Measurements from ENCODE around the gene WDR27.
"Not testable (repeated sequence)": the region's sequence is repeated elsewhere in the genome, so short reads cannot be mapped to it uniquely, and the experiment has no call there.

Gene WDR27

DNA sequence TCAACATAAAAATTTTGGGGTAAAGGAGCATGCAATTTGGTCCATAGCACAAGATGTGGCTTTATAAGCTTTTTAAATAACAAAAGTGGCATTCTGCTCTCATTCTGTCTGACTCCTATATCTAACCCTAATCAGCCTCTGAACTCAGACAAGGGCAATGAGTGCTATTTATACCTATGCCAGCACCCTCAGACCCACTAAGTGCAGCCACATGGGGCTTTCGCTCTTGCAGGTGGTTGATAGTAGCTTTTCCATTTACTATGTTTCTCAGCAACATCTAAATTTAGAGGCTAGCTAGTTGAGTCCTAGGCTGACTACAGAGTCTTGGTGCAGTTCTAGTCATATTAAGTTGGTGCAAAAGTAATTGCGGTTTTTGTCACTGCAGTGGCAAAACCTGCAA is 231.0 kb downstream of the WDR27 start:
- H3K4me1 ChIP-seq (ENCODE audit: insufficient read depth, low read length, poor library complexity, severe bottlenecking): no peaks in the 10 kb centered on the region
- no peaks in the 10 kb centered on the region for H4K20me1 ChIP-seq (ENCODE audit: insufficient read depth, low read length, poor library complexity, severe bottlenecking)
- H3K4me2 ChIP-seq (ENCODE audit: low read depth, low read length, poor library complexity, severe bottlenecking): no peak overlapping the region
- no peaks in the 10 kb centered on the region for H3K79me2 ChIP-seq (ENCODE audit: insufficient read depth, low read length)
- no peak overlapping the region for H3K9ac ChIP-seq (ENCODE audit: low read depth, low read length, poor library complexity, severe bottlenecking)
- no peaks in the 10 kb centered on the region for H3K27me3 ChIP-seq (ENCODE audit: insufficient read depth, low read length, poor library complexity, severe bottlenecking)
- no peak overlapping the region for H2AFZ ChIP-seq (ENCODE audit: low read length)
- no peaks in the 10 kb centered on the region for H3F3A ChIP-seq (ENCODE audit: low read depth)
- H3K9me3 ChIP-seq (ENCODE audit: insufficient read depth, low read depth, low read length): peaks cover 17% of the 10 kb centered on the region; the same call in 1 of the 2 replicates
- TF ChIP-seq EZH2phosphoT487 (IDR thresholded peaks at IDR 0.05; ENCODE audit: borderline replicate concordance): no peak
- no peak for TF ChIP-seq CTCF (conservative IDR thresholded peaks at IDR 0.05; ENCODE audit: low read length)
- no peaks in the 10 kb centered on the region for H3K36me3 ChIP-seq (ENCODE audit: insufficient read depth, low read length)
- H3K9me2 ChIP-seq (replicated peaks; ENCODE audit: low read depth, low read length): no peaks in the 10 kb centered on the region
- H3K4me3 ChIP-seq (ENCODE audit: low read length, poor library complexity, severe bottlenecking): no peak overlapping the region

DNA sequence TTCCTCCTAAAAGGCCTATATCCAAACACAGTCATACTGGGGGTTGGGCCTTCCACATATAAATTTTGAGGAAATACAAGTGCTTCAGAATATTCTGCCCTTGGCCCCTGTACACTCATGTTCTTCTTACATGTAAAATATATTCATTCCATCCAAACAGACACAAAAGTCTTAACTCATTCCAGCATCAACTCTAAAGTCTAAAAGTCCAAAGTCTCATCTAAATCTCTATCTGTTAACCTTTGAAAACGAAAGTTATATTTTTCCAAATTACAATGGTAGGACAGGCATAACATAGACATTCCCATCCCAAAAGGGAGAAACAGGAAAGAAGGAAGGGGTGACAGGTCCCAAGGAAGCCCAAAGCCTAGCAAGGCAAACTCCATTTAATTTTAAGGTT is 232.8 kb downstream of the WDR27 start:
- no peaks in the 10 kb centered on the region for H3F3A ChIP-seq (ENCODE audit: low read depth)
- no peak overlapping the region for H3K4me3 ChIP-seq (ENCODE audit: low read length, poor library complexity, severe bottlenecking)
- H3K9me2 ChIP-seq (replicated peaks; ENCODE audit: low read depth, low read length): no peaks in the 10 kb centered on the region
- no peaks in the 10 kb centered on the region for H3K79me2 ChIP-seq (ENCODE audit: insufficient read depth, low read length)
- TF ChIP-seq CTCF (conservative IDR thresholded peaks at IDR 0.05; ENCODE audit: low read length) (no peak), EZH2phosphoT487 (IDR thresholded peaks at IDR 0.05; ENCODE audit: borderline replicate concordance) (no peak)
- no peaks in the 10 kb centered on the region for H4K20me1 ChIP-seq (ENCODE audit: insufficient read depth, low read length, poor library complexity, severe bottlenecking)
- H3K27me3 ChIP-seq (ENCODE audit: insufficient read depth, low read length, poor library complexity, severe bottlenecking): no peaks in the 10 kb centered on the region
- no peaks in the 10 kb centered on the region for H3K36me3 ChIP-seq (ENCODE audit: insufficient read depth, low read length)
- H3K4me1 ChIP-seq (ENCODE audit: insufficient read depth, low read length, poor library complexity, severe bottlenecking): no peaks in the 10 kb centered on the region
- peaks cover 12% of the 10 kb centered on the region; the same call in 1 of the 2 replicates for H3K9me3 ChIP-seq (ENCODE audit: insufficient read depth, low read depth, low read length)
- H3K4me2 ChIP-seq (ENCODE audit: low read depth, low read length, poor library complexity, severe bottlenecking): no peak overlapping the region
- H3K9ac ChIP-seq (ENCODE audit: low read depth, low read length, poor library complexity, severe bottlenecking): no peak overlapping the region
- H2AFZ ChIP-seq (ENCODE audit: low read length): no peak overlapping the region

- not testable (repeated sequence) for H3K4me2 ChIP-seq (ENCODE audit: low read depth, low read length, poor library complexity, severe bottlenecking); H3K9ac ChIP-seq (ENCODE audit: low read depth, low read length, poor library complexity, severe bottlenecking); H4K20me1 ChIP-seq (ENCODE audit: insufficient read depth, low read length, poor library complexity, severe bottlenecking); H3K27me3 ChIP-seq (ENCODE audit: insufficient read depth, low read length, poor library complexity, severe bottlenecking); H3K9me2 ChIP-seq (replicated peaks; ENCODE audit: low read depth, low read length); H3K4me1 ChIP-seq (ENCODE audit: insufficient read depth, low read length, poor library complexity, severe bottlenecking); H3F3A ChIP-seq (ENCODE audit: low read depth); H3K36me3 ChIP-seq (ENCODE audit: insufficient read depth, low read length); H2AFZ ChIP-seq (ENCODE audit: low read length); H3K79me2 ChIP-seq (ENCODE audit: insufficient read depth, low read length); H3K4me3 ChIP-seq (ENCODE audit: low read length, poor library complexity, severe bottlenecking)
- H3K9me3 ChIP-seq (ENCODE audit: insufficient read depth, low read depth, low read length): peaks cover 12% of the 10 kb centered on the region; the same call in 1 of the 2 replicates
Observed at GRCh38 chr6:169467755-169468154, 234.1 kb downstream of the WDR27 start.

DNA sequence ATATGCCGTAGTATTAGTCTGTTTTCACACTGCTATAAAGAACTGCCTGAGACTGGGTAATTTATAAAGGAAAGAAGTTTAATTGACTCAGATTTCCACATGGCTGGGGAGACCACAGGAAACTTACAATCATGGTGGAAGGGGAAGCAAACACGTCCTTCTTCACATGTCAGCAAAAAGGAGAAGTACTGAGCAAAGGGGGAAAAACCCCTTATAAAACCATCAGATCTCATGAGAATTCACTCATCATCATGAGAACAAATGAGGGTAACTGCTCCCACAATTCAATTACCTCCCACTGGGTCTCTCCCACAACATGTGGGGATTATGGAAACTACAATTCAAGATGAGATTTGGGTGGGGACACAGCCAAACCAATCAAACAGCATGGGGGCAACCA is 235.6 kb downstream of the WDR27 start:
- H3K79me2 ChIP-seq (ENCODE audit: insufficient read depth, low read length); H4K20me1 ChIP-seq (ENCODE audit: insufficient read depth, low read length, poor library complexity, severe bottlenecking); H3K4me3 ChIP-seq (ENCODE audit: low read length, poor library complexity, severe bottlenecking); H3K4me1 ChIP-seq (ENCODE audit: insufficient read depth, low read length, poor library complexity, severe bottlenecking); H2AFZ ChIP-seq (ENCODE audit: low read length); H3K27me3 ChIP-seq (ENCODE audit: insufficient read depth, low read length, poor library complexity, severe bottlenecking); H3K9ac ChIP-seq (ENCODE audit: low read depth, low read length, poor library complexity, severe bottlenecking); H3F3A ChIP-seq (ENCODE audit: low read depth); H3K9me2 ChIP-seq (replicated peaks; ENCODE audit: low read depth, low read length); H3K4me2 ChIP-seq (ENCODE audit: low read depth, low read length, poor library complexity, severe bottlenecking); H3K9me3 ChIP-seq (ENCODE audit: insufficient read depth, low read depth, low read length); H3K36me3 ChIP-seq (ENCODE audit: insufficient read depth, low read length): not testable (repeated sequence)

Measured in Loucy (cell line).